Measurements from ENCODE around the gene CABP2. TPM values are rescaled to one million over a fixed set of nuclear protein-coding genes. Genes with fewer than 3 reads are reported as not detected.
"Not testable (repeated sequence)": the region's sequence is repeated elsewhere in the genome, so short reads cannot be mapped to it uniquely, and the experiment has no call there.

Gene CABP2
- total RNA-seq, 1 experiment from 2014 or later = not detected

- no peak for DNase-seq (ENCODE audit: low read depth)
Observed at GRCh38 chr11:67495234-67496005, 27.8 kb downstream of the CABP2 start.

- DNase-seq (ENCODE audit: low read depth) = no peak
Observed at GRCh38 chr11:67494371-67495233, 28.6 kb downstream of the CABP2 start.

- DNase-seq (ENCODE audit: low read depth) = no peak
Observed at GRCh38 chr11:67493548-67494370, 29.5 kb downstream of the CABP2 start.

- DNase-seq (ENCODE audit: low read depth) = no peak
Observed at GRCh38 chr11:67492801-67493547, 30.3 kb downstream of the CABP2 start.

GRCh38 chr11:67492069-67492727, 31.0 kb downstream of the CABP2 start:
- DNase-seq (ENCODE audit: low read depth) = no peak

- no peak for DNase-seq (ENCODE audit: low read depth)
Observed at GRCh38 chr11:67491276-67492068, 31.8 kb downstream of the CABP2 start.

GRCh38 chr11:67490727-67491065, 32.5 kb downstream of the CABP2 start:
- no peak for DNase-seq (ENCODE audit: low read depth)

- no peak for DNase-seq (ENCODE audit: low read depth)
Observed at GRCh38 chr11:67489885-67490726, 33.1 kb downstream of the CABP2 start.

- DNase-seq (ENCODE audit: low read depth) = no peak
Observed at GRCh38 chr11:67489203-67489884, 33.9 kb downstream of the CABP2 start.

GRCh38 chr11:67486481-67487195, 36.6 kb downstream of the CABP2 start:
- DNase-seq (ENCODE audit: low read depth) = no peak

GRCh38 chr11:67485873-67486361, 37.3 kb downstream of the CABP2 start:
- DNase-seq (ENCODE audit: low read depth) = not testable (repeated sequence)

- DNase-seq (ENCODE audit: low read depth) = no peak
Observed at GRCh38 chr11:67484847-67485311, 38.4 kb downstream of the CABP2 start.

- no peak for DNase-seq (ENCODE audit: low read depth)
Observed at GRCh38 chr11:67483831-67484665, 39.2 kb downstream of the CABP2 start.

- peak; percentile 96 for DNase-seq (ENCODE audit: low read depth)
Observed at GRCh38 chr11:67482827-67483798, 40.1 kb downstream of the CABP2 start, which contains the start of gene AIP. AIP (plus strand) TSS chr11:67483026; CDS start chr11:67483159, 133 bp downstream.

Measured in HT1080 (cell line).